ENCODE measurements around the gene MAP1LC3B.
"Not testable (repeated sequence)": the region's sequence is repeated elsewhere in the genome, so short reads cannot be mapped to it uniquely, and the experiment has no call there.

MAP1LC3B gene

DNA sequence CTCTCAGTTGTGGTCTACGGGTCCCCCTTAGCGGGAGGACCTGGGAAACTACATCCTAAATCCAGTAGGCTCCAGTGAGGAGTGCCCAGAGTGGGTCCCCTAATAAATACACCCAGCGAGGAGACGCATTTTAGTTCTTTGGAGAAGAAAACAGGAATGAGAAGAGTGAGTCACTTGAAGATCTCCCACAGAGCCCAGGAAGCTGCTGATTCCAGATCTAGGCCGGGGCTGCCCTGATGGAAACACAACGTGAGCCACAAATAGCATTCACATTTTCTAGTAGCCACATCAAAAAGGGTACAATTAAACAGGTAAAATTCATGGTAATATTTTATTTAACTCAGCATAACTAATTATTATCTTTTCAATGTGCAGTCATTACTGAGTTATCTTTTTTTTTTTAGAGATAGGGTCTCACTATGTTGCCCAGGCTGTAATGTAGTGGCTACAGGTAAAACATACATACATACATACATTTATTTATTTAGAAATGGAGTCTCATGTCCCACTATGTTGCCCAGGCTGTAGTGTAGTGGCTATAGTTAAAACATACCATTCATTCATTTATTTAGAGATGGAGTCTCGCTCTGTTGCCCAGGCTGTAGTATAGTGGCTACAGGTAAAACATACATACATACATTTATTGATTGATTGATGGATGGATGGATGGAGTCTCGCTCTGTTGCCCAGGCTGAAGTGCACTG is 30.1 kb upstream of the MAP1LC3B start:
- DNase-seq = no peak

DNA sequence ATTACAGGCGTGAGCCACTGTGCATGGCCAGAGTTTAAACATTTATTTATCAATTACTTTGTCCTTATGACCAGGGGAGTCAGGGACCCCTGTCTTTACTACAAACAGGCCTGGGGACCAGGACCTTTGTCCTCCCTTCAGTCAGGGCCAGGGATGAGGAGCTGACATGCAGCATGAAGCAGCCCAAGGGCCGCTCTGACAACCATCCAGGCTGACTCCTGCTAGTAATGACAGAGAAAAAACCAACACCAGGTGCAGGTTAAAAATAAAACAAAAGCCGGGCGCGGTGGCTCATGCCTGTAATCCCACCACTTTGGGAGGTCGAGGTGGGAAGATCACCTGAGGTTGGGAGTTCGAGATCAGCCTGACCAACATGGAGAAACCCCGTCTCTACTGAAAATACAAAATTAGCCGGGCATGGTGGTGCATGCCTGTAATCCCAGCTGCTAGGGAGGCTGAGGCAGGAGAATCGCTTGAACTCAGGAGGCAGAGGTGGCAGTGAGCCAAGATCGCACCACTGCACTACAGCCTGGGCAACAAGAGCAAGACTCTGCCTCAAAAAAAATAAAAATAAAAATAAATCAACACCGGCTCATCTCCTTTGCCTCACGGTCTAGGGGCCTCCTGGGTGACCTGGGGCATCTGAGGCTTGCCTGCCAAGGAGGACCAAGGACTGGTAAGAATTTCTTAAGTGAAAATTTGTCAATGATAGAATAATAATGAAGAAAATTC is 29.1 kb upstream of the MAP1LC3B start:
- not testable (repeated sequence) for DNase-seq

DNA sequence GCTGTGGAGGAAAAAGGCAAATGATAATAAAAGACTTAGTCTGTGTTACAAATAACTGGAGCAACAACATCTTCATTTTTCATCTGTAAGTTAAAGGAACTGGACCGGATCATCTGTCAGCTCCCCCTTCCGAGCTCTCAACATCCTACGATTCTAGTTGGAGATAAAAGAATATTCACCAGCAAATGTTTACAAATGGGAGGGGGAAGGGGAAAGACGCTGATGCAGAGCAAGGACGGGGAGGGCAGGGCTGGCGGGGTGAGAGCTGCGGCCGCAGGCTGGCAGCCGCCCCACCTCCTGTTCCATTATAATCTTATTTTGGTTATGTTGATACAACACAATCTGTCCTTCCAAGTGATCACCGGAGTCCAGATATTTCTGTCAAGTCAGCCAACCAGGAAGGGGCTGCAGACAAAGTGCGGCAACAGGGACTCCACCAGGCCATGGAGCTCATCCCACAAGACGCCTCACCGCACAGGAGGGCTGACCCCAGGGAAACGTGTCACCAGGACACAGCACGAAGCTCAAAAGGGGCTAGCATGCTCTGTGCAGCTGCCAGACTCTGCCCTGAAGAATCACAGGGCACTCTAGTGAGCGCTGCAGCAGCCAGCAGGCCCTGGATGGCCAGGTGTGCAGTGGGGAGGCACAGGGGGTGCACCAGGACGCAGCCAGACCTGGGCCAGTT is 28.2 kb upstream of the MAP1LC3B start:
- no peak for DNase-seq

DNA sequence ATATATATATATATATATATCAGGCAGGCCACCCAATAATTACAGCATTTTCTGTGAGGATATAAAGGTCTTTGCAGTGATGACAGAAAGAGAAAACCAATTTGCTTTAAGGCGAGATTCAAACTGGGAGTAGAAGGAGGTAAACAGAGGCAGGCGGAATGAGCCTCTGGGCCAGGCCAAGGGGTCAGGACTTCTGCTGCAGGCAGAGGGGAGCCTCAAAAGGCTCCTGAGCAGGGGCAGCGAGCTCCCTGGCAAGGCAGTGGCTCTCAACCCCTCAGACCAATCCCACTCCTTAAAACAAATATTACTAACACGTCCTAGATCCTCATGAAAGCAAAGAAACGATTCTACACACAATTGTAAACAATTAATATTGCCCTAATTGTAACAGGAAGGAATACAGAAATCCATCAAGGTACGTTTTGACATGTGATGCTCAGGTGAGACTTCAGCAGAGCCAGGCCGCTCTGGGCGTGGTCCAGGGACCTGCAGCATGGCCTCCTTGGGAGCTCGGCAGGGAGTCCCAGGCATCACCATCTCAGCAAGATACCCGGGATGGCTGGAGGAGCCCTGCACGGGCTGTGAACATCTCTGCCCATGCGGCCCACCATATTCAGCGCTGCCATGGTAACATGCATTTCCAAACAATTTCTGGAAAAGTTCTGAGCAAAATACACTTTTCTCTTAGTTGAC is 27.0 kb upstream of the MAP1LC3B start:
- DNase-seq = no peak

GRCh38 chr16:87366288-87366687 is 25.8 kb upstream of the MAP1LC3B start:
- no peak for DNase-seq

DNA sequence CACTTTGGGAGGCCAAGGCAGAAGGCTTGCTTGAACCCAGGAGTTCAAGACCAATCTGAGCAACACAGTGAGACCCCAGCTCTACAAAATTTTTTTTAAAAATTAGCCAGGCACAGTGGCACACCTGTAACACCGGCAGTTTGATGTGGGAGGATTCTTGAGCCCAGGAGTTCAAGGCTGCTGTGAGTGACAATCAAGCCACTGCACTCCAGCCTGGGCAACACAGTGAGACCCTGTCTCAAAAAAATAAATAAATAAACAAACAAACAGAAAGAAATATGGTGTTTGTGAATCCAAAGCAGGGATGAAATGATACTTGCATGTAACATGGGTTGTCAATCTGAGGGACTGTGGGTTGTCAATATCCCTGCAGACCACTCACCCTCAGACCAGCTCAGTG is 25.2 kb upstream of the MAP1LC3B start:
- DNase-seq = no peak

DNA sequence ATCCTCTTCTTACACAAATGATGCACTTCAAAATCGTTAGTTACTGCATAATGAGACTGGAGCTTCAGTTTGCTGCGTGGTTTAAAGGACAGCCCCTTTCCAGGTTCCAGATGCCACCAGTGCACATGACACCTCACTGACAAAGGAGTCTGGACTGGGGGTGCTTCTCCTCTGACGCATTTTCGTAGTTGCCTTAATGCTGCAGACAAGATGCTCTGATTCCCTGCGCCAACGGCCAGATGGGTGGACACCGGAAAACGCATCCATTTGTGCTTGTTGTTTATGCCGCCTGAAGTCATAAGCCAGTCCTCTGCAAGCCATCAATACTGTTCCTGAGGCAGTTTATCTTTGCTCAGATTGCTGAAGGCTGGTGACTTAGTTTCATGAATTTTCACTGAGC is 24.6 kb upstream of the MAP1LC3B start:
- no peak for DNase-seq

GRCh38 chr16:87368029-87368770 is 23.9 kb upstream of the MAP1LC3B start:
- no peak for DNase-seq

DNA sequence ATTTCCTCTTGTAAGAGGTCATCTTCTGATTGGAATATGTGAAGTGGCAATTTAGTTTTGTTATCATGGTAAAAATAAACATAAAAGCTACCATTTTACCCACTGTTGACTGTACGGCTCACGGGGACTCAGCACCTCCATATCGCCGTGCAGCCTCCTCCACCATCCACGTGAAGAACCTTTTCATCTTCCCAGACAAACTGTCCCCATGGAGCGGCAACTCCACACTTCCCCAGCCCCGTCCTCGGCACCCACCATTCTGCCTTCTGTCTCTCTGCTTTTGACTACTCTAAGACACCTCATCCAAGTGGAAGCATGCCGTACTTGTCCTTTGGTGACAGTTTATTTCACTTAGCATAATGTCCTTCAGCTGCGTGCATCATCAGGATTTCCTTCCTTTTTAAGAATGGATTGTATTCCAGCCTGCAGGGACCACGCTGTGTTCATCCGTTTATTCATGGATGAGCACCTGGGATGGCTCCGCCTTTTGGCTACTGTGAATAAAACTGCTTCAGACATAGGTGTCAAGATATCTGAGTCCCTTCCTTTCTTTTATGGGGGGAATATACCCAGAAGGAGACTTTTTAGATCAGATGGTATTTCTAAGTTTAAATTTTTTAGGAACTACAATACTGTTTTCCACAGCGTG is 22.9 kb upstream of the MAP1LC3B start:
- no peak for DNase-seq

- DNase-seq = no peak
These were observed 22.1 kb upstream of the MAP1LC3B start for GRCh38 chr16:87369796-87370719.

GRCh38 chr16:87371261-87371866 is 20.8 kb upstream of the MAP1LC3B start:
- no peak for DNase-seq

DNA sequence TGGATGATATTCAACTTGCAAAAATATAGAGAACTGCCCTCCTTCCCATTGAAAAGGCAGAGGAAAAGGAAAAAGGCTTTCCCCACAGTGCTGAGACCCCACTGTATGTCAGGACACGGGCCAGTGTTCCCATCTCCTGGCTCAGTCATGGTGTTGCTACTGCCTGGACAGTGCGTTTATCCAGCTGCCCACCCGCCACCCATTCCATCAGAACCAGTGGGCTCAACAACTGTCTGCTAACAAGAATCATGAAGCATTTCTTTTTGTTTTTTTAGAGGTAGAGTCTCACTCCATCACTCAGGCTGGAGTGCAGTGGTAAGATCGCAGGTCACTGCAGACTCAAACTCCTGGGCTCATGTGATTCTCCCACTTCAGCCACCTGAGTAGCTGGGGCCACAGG is 19.8 kb upstream of the MAP1LC3B start:
- DNase-seq = no peak

DNA sequence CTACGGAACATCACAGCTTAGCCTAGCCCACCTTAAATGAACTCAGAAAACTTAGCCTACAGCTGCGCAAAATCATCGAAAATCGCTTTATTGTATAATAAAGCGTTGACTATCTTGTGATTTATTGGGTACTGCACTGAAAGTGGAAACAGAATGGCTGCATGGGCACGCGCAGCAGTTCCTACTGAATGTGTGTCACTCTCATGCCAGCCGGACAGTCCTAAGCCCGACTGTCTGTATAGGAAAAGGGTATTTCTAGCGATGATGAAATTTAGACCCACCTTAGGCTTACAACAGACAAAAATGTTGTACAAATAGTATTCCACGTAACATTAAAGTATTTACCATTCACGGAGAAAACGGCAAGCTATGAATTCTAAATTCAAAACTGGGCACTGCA is 17.8 kb upstream of the MAP1LC3B start:
- no peak for DNase-seq

DNA sequence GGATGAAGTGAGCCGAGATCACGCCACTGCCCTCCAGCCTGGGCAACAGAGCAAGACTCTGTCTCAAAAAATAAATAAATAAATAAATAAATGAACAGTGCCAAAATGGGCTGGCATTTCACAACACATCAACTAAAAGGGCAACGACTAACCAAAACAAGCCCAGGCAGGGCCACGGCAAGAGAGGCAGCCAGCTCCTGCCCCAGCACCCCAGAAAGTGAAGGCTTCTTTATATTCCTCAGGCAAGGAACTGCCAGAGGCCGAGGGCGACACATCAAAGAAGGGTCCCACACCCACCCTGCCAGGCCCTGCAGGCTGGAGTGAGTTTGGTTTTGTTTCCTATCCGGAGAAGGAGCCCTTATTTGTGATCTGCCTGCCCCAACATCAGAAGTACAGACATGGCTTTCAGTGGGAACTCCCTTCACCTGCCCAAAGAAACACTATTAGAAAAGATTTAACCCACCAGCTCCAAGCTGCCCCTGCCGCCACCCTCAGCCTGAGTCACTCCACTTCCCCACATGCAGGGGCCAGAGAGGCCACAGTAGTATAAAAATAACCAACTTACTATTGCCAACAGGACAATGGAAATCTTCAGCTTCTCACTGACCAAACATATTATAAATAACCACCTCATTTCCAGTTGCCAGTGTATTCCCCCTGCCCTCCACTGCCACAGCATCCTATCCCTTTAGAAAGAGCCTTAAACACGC is 16.6 kb upstream of the MAP1LC3B start:
- DNase-seq = no peak

- DNase-seq = no peak
These were observed 15.5 kb upstream of the MAP1LC3B start for GRCh38 chr16:87376660-87377059.

DNA sequence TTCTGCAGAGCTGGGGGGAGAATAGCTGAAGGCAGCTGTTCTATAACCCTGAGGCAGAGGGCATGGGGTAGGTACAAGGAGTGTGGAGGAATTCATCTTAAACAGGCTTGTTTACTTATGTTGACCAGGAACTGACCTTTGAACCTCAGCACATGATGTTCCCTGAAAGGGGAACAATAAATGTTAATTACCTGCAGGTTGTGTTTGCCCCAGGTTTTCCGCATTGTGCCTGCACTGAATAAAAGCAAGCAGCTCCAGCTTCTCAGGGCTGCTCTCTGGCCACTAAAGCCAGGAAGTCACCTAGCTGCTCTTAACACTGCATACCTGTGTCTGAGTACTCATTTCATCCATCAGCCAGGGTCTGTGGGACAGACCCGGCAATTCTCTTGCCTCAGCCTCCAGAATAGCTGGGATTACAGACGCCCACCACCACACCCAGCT is 12.8 kb upstream of the MAP1LC3B start:
- DNase-seq = not testable (repeated sequence)

DNA sequence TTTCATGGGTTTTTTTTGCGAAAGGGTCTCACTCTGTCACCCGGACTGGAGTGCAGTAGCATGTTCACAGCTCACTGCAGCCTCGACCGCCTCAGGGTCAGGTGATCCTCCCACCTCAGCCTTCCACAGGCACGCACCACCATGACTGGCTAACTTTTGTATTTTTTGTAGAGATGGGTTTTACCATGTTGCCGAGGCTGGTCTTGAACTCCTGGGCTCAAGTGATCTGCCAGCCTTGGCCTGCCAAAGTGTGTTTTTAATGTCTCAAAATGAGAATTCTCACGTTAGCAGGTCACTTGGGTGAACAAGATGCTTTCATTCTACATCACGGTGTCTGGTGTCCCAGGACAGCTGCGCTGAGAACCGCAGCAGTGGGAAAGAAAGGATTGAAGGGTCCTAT is 11.7 kb upstream of the MAP1LC3B start:
- DNase-seq = no peak

- no peak for DNase-seq
These were observed 11.3 kb upstream of the MAP1LC3B start for GRCh38 chr16:87380881-87381280.

DNA sequence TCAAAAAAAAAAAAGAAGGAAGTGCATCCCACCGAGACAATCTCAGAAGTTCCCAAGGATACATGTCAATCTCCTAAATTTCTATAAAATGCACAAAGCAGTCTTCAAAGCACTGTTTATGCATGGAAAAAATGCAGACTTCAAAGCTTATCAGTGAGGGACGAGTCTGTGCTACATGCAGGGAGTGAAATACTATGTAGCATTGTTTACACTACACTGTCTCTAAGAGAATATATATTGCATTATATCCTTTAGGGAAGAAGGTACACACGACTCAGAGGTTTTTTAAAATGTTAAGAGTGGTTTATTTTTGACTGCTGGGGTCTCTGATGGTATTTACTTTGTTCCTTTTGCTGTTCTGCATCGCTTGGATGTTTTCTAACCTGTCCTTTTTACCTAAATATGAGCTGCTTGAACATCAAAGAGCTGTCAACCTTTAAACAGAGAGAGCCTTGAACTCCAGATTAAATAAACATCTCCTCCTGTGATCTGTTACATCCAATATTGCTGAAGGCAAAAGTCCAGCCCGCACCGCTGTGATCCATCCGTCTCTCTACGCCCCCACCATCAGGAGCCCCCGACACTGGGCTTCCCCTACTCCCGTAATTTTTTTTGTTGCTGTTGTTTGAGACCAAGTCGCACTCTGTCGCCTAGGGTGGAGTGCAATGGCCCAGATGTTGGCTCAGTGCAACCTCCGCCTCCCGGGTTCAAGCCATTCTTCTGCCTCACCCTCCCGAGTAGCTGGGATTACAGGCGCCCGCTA is 9.9 kb upstream of the MAP1LC3B start:
- no peak for DNase-seq
